Endometrial microvascular endothelial cells (primary cell): ENCODE data around the gene DNAAF1. TPM values are rescaled to one million over a fixed set of nuclear protein-coding genes. Genes with fewer than 3 reads are reported as not detected.

Experiments used
- in situ Hi-C: cut with HindIII; loops from 2 replicates; pipeline ENCODE4 v1.10.0; 2017; ENCODE audit warnings: low sequenced_read_pairs, low pct_unique_long_range_greater_than_20kb; ENCODE audit errors: inconsistent ontology term
- total RNA-seq: library from RNA; depleted of rRNA; stranded (reverse); fragments of >200 nt; gene quantifications from one replicate; pipeline ENCODE4 v1.2.3, GENCODE V29; 2015; ENCODE audit errors: inconsistent ontology term

DNAAF1 gene
- total RNA-seq, 1 donor from 2014 or later = not detected

DNA sequence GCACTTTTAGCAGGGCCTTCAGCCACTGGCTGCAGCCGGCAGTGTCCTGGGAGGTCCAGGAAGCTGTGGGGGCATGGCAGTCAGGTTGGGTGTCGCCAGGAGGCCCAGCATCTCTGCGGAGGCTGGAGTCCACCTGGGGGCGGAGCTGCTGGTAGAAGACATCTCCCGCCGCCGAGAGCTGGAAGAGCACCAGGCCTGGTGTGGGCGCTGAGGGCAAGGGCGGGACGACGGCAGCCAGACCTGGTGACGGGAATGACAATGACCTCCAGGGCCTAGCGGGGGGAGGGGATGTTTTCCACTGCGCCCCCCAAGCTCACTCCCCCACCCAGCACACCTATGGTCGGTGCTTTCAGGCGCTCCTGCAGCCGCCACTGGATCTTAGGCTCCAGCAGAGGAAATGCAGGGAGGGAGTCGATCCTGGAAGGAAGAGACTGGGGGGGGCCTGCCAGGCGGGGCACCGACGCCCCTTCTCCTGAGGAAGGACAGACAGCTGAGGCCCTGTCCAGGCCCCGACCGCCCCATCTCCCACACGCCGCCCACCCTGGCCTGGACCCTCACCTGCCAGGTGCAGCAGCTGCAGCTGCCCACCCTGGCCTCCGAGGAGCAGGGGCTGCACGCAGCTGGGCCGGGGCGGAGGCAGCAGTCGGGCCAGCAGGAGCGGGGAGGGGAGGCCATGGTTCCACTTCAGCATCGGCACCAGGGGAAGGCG is 34.7 kb downstream of the DNAAF1 start:
- in situ Hi-C loops = no loop called here

DNA sequence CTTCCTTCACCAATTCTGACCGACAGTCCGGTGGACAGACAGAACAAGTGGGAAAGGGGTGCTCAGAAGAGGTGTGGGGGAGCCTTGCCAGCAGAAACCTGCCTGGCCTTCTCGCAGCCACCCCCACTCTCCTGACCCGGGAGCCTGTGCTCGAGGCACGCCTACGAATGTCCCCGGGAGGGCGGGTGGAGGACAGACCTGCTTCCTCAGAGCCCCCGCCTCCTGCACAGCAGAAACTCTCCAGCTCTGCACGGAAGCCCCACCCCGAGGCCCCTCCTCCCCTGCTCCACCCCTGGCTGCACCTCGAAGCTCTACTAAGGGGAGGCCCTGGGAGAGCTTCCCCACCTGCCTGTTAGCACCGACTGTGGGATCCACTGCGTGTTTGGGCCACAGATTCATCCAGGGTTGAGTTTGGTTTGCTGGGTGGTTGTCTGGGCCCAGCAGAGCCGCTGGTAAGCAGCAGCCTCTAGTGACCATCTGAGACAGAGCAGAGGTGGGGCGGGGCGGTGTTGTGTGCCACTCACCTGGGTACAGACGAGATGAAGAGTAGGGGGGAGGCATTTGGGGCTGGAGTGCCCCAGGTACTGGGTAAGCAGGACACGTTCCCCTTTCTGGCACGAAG is 35.5 kb downstream of the DNAAF1 start:
- in situ Hi-C loops = no loop called here

DNA sequence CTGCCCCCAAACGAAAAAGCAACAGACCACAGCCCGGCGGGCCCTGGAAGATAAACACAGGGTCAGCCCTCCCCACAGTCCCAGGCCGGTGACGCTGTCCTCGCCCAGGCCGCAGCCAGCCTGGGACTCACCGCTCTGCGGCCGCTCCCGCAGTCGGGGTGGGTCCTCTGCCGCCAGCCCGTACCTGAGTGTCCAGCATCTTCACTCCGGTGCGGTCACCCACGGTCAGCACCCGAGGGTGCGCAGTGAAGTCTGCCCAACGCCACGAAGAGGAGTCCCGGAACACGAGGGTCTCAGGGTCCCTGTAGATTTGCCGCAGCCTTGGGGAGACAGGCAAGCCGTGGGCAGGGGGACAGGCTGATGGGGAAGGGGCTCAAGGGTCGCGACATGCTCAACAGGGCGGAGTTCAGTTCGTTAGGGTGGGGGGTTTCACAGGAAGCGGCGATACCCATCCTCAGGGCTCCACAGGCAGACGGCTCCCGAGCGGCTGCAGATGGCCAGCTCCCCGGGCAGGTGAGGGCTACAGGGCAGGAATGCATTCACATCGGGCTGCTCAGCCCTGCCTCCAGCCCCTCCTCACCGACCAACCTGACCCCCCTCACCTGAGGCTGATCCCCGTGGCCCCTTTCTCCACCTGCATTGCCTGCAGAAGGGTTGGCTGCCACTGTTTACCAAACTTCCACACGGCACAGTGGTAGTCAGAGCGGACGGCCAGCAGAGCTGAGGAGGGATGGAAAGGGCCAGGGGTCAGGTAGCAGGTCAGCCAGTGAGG is 36.2 kb downstream of the DNAAF1 start:
- in situ Hi-C loops = no loop called here

DNA sequence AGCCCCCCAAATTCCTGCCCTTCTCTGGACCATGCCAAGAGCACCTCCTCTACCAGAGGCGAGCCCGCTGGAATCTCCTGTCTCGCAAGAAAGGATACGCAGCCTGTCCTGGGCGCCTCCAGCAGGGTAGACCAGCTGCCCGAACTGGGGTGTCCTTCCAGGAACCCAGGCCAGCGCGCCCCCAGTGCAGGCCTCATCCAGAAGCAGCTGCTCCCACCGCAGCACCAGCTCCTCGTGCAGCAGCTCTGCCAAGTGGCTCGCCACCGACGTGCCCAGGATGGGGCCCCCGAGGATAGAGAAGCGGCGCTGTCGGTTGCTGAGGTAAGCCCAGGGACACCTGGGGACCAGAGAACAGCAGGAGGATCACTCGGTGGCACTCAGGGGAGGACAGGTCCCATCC is 37.0 kb downstream of the DNAAF1 start:
- in situ Hi-C loops = no loop called here

DNA sequence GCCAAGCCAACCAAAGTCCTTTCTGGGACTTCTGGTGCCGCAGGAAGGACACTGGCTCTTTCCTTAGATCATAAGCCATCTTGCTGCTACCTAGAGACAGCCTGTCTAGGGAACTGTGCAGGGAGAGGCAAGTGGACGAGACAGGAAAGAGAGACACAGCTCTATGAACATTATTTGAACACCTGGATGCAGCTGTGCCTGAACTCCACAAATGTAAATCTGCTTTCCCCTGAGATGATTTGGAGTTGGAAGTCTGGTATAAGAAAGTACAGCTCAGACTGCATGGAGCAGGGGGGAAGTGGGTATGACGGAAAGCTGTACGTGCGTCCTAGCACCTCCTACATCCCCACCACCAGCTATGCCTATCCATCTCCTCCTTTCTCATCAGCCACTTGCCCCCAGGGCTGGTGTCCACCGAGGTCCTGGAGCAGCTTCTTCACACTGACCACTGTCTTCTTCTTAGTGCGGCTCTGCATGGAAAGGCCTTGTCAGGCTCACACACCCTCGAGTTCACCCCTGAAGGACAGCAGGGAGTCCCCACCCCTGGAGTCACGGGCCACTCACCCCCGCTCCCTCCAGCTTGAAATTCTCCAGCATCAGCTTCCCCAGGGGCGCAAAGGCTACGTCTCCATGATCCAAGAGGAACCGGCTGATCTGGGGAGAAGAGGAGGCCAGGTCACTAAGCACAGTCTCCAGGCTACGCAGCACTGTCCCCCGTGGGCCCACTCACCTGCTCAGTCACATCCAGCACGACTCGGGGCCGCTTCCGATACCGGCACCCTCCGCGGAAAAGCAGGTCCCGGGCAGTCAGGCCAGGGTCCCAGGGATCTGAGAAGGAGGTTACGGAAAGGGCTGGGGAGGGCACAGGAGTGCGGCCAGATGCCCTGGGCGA is 37.8 kb downstream of the DNAAF1 start:
- in situ Hi-C loops = no loop called here

DNA sequence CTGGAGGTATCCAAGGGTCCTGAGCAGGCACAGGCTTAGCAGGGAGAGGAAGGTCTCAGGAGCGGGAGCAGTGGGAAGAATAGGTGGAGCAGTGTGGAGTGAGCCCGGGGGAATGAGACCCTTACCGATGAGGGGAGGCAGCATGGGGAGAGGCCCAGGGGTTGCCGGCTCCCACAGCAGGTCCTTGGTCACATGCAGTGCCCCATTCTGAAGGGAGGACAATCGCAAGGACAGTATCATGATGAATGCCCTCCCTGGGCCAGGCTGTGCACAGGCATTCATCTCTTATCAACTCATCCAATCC is 38.4 kb downstream of the DNAAF1 start:
- in situ Hi-C loops = no loop called here

DNA sequence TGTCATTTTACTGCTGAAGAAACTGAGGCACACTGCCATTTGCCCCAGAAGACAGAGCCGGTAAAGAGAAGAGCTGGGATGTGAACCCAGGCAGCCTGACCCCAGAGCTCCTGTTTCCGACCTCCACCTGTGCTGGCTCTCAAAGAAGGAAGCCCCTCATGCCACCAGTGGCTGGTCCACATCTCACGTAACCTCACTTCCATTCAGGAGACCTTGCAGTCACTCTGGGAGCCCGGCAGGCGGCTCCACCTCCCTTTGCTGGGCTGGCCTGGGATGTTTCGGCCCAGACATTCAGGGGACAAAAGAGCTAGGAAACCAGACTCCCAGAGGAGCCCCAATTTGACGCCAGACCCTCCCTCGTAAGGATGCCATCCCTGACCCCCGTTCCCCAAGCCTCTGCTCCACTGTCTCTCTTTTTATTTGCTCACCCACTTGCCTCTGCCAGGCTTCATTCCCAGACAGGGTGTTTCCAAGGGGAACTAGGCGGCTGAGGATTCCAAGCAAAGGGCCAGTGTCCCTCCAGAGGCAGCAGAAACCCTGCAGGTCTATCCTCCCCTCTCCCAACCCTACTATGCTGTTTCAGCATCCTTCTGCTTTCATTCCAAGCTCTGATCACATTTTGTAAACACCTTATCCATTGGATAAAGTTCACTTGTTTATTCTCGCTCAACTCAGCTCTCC is 38.9 kb downstream of the DNAAF1 start:
- in situ Hi-C loops = no loop called here

DNA sequence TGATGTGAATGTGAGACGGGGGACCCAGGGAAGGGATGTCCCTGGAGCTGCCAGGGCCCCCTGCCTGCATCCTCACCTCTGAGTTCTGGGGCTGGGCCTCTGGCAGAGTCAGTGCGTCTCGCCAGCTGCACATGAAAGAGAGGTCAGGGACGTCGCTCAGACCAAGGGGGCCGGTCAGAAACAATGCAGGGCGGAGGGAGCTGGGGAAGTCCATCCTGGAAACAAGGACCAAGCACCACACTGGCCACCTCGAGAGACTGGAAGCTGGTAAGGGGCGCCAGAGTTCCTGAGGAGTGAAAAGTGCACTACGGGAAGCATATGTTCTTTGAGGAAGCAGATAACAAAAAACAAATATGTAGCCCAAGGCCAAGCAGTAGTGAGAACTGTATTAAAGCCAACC is 39.7 kb downstream of the DNAAF1 start:
- in situ Hi-C loops = no loop called here

DNA sequence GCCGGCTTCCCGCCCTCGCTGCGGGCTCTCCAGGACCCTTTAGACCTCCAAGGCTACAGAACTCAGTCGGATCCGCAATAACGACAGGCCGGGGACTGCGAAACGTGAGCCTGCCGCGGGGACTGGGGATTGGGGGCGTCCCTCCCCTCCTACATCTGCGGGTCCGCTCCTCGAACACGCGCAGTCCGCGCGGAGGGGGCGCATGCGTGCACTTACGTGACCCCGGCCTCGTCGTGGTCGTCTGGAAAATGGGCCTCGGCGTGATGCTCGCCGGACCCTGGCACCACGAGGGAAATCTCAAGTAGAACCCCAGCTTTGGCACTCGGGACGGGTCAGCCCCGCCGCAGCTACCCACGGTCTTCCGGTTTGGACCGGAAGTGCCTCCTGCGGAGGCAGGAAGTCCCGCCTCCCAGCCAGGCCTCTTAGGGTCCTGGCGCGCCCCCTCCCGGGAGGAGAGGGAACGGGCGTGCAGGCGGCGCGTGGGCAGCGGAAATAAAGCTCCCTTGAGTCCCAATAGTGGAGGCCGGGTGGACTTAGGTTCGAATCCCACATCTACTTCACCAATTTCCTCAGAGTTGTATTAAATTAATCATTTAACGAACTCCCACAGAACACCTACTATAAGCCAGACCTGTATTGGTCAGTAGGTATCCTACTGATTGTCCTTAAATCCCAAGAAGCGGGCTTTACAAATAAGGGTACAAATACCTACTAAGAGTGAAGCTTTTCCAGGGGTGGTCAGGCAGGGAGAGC is 41.8 kb downstream of the DNAAF1 start, which contains the start of gene TAF1C:
Gene TAF1C, minus strand, starts transcription at position 373 of the 753 bp plus-strand sequence. CDS start 2,069 bp downstream, outside the sequence.
- in situ Hi-C loops = no loop called here

DNA sequence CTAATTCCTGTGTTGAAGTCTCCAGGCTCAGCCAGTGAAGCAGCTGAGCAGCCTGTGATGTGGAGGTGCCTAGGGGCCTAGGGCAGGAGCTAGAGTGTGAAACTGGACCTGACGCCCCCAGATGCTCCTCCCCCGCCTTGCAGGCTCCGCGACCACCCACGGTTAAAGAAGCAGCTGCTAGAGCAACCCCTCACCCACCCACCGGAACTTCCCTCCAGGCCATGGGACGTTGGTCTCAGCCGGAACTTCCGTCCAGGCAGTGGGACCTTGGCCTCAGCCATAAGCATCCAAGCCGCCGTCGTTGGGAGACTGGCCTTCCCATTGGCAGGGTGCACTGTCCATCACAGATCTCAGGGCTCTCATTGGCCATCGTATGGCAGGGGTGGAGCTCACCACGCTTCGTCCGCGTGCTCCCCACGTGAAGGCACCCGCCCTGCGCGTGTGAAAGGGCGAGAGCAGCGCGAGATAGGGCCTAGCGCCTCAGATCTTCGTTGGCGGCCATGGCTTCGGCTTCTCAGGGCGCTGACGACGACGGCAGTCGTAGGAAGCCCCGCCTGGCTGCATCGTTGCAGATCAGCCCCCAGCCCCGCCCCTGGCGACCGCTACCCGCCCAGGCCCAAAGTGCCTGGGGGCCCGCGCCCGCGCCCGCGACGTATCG is 45.8 kb downstream of the DNAAF1 start, which contains the start of gene ADAD2:
Gene ADAD2, plus strand, starts transcription at position 427 of the 658 bp plus-strand sequence. Its CDS starts 74 bp downstream, at position 501.
- in situ Hi-C loops = no loop called here

DNA sequence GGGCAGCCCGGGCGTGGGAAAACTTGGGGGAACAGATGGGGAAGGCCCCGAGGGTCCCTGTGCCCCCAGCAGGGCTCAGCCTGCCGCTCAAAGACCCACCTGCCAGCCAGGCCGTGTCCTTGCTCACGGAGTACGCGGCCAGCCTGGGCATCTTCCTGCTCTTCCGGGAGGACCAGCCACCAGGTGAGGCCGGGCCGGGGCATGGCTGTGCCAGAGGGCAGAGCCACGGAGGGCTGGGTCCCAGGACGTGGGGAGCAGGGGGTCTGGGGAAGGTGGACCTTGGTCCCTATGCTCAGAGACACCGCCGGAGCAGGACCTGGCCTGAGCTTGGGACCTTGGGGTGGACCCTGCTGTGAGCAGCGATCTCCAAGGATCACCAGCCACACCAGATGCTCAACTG is 46.4 kb downstream of the DNAAF1 start:
- in situ Hi-C loops = no loop called here

DNA sequence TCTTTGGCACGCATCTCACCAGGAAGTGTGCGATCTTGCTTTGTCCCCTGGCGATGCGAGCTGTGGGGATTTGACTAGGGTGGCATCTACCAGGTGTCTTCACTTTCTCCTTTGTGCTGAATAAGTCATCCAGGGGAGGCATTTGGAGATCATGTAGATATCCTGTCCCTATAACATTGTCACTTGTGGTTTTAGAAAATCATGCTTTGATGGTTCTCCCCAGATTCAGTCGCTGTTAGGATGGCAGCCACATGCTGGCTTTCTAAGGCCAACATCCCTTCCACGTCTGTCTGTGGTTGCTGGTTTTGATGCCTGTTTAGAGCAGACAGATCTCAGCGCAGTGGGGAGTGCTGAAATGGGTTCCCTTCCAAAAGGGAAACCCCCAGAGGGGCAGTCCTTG is 48.4 kb downstream of the DNAAF1 start:
- in situ Hi-C loops = no loop called here

DNA sequence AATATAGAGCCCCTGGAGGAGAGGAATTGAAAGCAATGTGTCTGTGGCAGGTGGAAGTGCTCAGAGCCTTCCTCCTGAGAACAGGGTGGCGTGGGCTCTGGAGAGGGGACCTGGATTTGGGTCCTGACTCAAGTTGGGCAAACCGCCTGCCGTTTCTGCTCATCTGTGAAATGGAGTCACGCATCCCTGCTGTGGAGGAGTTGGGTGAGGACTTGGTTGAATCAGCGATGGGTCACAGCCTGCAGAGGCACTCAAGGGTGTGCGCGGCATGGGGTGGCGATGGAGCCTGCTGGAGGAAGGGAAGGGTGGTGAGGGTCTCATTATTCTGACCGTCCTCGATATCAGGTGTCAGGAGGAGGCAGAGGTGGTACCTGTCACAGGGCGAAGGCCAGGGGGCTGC is 48.9 kb downstream of the DNAAF1 start:
- in situ Hi-C loops = no loop called here

DNA sequence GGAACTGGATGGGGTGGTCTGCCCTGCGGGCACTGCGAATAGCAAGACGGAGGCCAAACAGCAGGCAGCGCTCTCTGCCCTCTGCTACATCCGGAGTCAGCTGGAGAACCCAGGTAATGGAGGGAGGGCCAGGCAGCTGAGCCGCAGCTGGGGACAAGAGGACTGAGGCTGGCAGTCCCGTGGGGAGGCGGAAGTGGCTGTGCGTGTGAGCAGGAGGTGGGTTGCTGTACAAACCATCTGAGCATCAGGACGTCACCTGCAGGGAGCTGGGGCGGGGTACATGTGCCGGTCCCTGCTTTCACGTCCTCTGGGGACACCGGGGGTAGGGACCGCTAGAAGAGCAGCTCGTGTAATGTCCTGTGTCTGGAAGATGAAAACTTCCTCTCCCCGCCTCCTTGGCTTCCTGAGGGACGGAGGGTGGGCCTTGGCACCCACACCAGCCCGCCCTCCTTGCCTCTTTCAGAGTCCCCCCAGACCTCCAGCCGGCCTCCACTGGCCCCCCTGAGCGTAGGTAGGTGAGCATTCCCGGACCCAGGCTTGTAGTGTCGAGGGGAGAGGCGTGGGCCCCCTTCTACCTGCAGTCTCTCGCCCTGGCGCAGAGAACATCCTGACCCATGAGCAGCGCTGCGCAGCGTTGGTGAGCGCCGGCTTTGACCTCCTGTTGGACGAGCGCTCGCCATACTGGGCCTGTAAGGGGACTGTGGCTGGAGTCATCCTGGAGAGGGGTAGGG is 49.5 kb downstream of the DNAAF1 start:
- in situ Hi-C loops = no loop called here

DNA sequence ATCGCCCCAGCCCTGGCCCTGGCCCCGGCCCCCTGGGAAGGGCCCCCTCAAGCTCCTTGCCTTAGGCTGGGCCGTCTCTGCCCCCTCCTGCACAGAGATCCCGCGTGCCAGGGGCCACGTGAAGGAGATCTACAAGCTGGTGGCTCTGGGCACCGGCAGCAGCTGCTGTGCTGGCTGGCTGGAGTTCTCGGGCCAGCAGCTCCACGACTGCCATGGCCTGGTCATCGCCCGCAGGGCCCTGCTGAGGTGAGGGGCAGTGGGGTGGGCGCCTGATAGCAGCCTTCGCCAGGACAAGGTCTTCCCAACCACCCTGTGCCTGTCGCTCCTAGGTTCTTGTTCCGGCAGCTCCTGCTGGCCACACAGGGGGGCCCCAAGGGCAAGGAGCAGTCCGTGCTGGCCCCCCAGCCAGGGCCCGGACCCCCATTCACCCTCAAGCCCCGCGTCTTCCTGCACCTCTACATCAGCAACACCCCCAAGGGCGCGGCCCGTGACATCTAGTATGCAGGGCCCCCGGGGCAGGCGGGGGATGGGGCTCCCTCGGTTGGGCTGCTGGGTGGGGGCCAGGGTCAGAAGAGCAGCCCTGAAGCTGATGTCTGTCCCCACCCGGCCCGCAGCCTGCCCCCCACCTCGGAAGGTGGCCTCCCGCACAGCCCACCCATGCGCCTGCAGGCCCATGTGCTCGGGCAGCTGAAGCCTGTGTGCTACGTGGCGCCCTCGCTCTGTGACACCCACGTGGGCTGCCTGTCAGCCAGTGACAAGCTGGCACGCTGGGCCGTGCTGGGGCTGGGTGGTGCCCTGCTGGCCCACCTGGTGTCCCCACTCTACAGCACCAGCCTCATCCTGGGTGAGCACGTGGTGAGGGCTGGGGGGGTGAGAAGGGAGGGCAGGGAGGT is 50.3 kb downstream of the DNAAF1 start:
- in situ Hi-C loops = no loop called here

DNA sequence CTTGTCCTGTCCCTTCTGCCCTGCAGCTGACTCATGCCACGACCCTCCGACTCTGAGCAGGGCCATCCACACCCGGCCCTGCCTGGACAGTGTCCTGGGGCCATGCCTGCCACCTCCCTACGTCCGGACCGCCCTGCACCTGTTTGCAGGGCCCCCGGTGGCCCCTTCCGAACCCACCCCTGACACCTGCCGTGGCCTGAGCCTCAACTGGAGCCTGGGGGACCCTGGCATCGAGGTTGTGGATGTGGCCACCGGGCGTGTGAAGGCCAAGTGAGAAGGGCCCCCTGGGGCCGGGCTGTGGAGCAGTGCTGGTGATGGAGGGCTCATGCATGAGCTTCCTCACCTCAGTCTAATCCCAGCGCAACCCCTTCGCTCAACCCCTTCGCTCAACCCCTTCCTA is 51.0 kb downstream of the DNAAF1 start:
- in situ Hi-C loops = no loop called here
